Measurements from ENCODE around the gene ESPNL.
"Not testable (repeated sequence)": the region's sequence is repeated elsewhere in the genome, so short reads cannot be mapped to it uniquely, and the experiment has no call there.

Gene ESPNL
- 0.13 to 0.36 reads per million in 2 experiments for total RNA-seq

GRCh38 chr2:238100049-238100820, at the start of gene ESPNL:
TSS of gene ESPNL (plus strand) at chr2:238100340. CDS start at chr2:238100420, 80 bp downstream.
- DNase-seq (ENCODE audit: low read depth), result no peak

- DNase-seq (ENCODE audit: low read depth), result no peak
These were observed 46.9 kb upstream of the ESPNL start for GRCh38 chr2:238053191-238053776.

- no peak for DNase-seq (ENCODE audit: low read depth)
These were observed 44.3 kb upstream of the ESPNL start for GRCh38 chr2:238055841-238056240.

- not testable (repeated sequence) for DNase-seq (ENCODE audit: low read depth)
These were observed 42.2 kb upstream of the ESPNL start for GRCh38 chr2:238057696-238058575.

- no peak for DNase-seq (ENCODE audit: low read depth)
These were observed 40.6 kb upstream of the ESPNL start for GRCh38 chr2:238059505-238059904.

GRCh38 chr2:238060096-238060541, 40.0 kb upstream of the ESPNL start:
- DNase-seq (ENCODE audit: low read depth), result no peak

GRCh38 chr2:238060542-238061314, 39.4 kb upstream of the ESPNL start, which contains the start of gene SCLY:
TSS of gene SCLY (plus strand) at chr2:238061001. CDS start at chr2:238061055, 54 bp downstream.
- DNase-seq (ENCODE audit: low read depth), result peak; percentile 95

GRCh38 chr2:238061315-238062202, 38.6 kb upstream of the ESPNL start:
- DNase-seq (ENCODE audit: low read depth), result no peak

GRCh38 chr2:238063414-238064189, 36.5 kb upstream of the ESPNL start:
- no peak for DNase-seq (ENCODE audit: low read depth)

- DNase-seq (ENCODE audit: low read depth), result no peak
These were observed 35.8 kb upstream of the ESPNL start for GRCh38 chr2:238064376-238064775.

GRCh38 chr2:238065071-238065846, 34.9 kb upstream of the ESPNL start:
- DNase-seq (ENCODE audit: low read depth), result no peak

- DNase-seq (ENCODE audit: low read depth), result no peak
These were observed 33.9 kb upstream of the ESPNL start for GRCh38 chr2:238066218-238066617.

- DNase-seq (ENCODE audit: low read depth), result not testable (repeated sequence)
These were observed 33.4 kb upstream of the ESPNL start for GRCh38 chr2:238066718-238067117.

- no peak for DNase-seq (ENCODE audit: low read depth)
These were observed 32.2 kb upstream of the ESPNL start for GRCh38 chr2:238067939-238068338.

- DNase-seq (ENCODE audit: low read depth), result no peak
These were observed 31.0 kb upstream of the ESPNL start for GRCh38 chr2:238069021-238069709.

- no peak for DNase-seq (ENCODE audit: low read depth)
These were observed 30.3 kb upstream of the ESPNL start for GRCh38 chr2:238069877-238070276.

- no peak for DNase-seq (ENCODE audit: low read depth)
These were observed 24.7 kb upstream of the ESPNL start for GRCh38 chr2:238075397-238075796.

- DNase-seq (ENCODE audit: low read depth), result no peak
These were observed 22.8 kb upstream of the ESPNL start for GRCh38 chr2:238077292-238077691.

Data from T follicular helper cell (primary cell).